Measurements from ENCODE around the gene COBL. TPM values are rescaled to one million over a fixed set of nuclear protein-coding genes. Genes with fewer than 3 reads are reported as not detected.

Gene COBL
- total and polyA plus RNA-seq, 2 of the 4 experiments (the other 2 are of a cell fraction), result under 0.01 TPM; not detected in 1

GRCh38 chr7:51150193-51150592 lies 166.4 kb downstream of the COBL start:
- no peak overlapping the region for H3K27ac ChIP-seq (ENCODE audit: insufficient read depth, low read length)
- no peaks in the 10 kb centered on the region for H4K20me1 ChIP-seq (ENCODE audit: insufficient read depth, low read length)
- no peak overlapping the region for H2AK9ac ChIP-seq (replicated peaks; ENCODE audit: low read depth, low read length, poor library complexity)
- H2BK20ac ChIP-seq (ENCODE audit: low read depth, low read length), result no peak overlapping the region
- CTCF ChIA-PET, result no interaction called here
- BruUV-seq (replicated peaks), result no TSS peak
- H3K9ac ChIP-seq (ENCODE audit: low read depth, low read length), result no peak overlapping the region
- no peak overlapping the region for H2AK5ac ChIP-seq (ENCODE audit: low read depth, low read length)
- WGBS, 2 experiments (ENCODE audit: extremely low coverage in 2 of 2, insufficient read length in 1 of 2), result no CpG with 5 or more reads among the region's 3 CpGs
- no peak overlapping the region for H2BK15ac ChIP-seq (ENCODE audit: low read depth, low read length)
- intact Hi-C loops (cut with micrococcal nuclease), result no loop called here
- H4K8ac ChIP-seq (ENCODE audit: low read depth in 2 of 2, low read length in 2 of 2), result no peak overlapping the region
- dilution Hi-C loops (cut with HindIII; ENCODE audit: low sequenced_read_pairs, unreplicated experiment), result no loop called here
- H3K36me3 ChIP-seq (ENCODE audit: control insufficient read depth, insufficient read depth, low read length), result no peaks in the 10 kb centered on the region
- H3K23ac ChIP-seq (ENCODE audit: low read depth, low read length), result no peak overlapping the region
- H2BK5ac ChIP-seq (ENCODE audit: low read depth, low read length, poor library complexity, severe bottlenecking), result no peak overlapping the region
- H2AFZ ChIP-seq (replicated peaks; ENCODE audit: low read length, poor library complexity), result no peak overlapping the region
- POLR2A ChIA-PET (ENCODE audit: unreplicated experiment), result no interaction called here
- no peak for DNase-seq
- H3K9me1 ChIP-seq (ENCODE audit: insufficient read depth, low read length), result no peaks in the 10 kb centered on the region
- H3K4me1 ChIP-seq (ENCODE audit: control insufficient read depth, insufficient read depth, low read length), result no peaks in the 10 kb centered on the region
- TF ChIP-seq CEBPB (IDR thresholded peaks at IDR 0.05; ENCODE audit: low read depth, low read length) (no peak), MAZ (IDR thresholded peaks at IDR 0.05; ENCODE audit: borderline replicate concordance, low read depth, low read length) (no peak), RCOR1 (IDR thresholded peaks at IDR 0.05; ENCODE audit: insufficient replicate concordance, low read length) (no peak), RFX5 (IDR thresholded peaks at IDR 0.05; ENCODE audit: low read depth, low read length) (no peak), MXI1 (IDR thresholded peaks at IDR 0.05; ENCODE audit: borderline replicate concordance, low read depth, low read length) (no peak), BHLHE40 (IDR thresholded peaks at IDR 0.05; ENCODE audit: low read depth, low read length) (no peak), CHD1 (IDR thresholded peaks at IDR 0.05; ENCODE audit: low read depth, low read length) (no peak), CTCF (conservative IDR thresholded peaks at IDR 0.05; ENCODE audit: low read depth, low read length) (no peak), FOS (IDR thresholded peaks at IDR 0.05; ENCODE audit: low read depth, low read length) (no peak), NFE2L2 (IDR thresholded peaks at IDR 0.05; ENCODE audit: low read depth, low read length) (no peak), MAFK (IDR thresholded peaks at IDR 0.05; ENCODE audit: low read depth, low read length) (no peak)
- H3K4ac ChIP-seq (ENCODE audit: low read depth, low read length), result no peak overlapping the region
- no peak overlapping the region for H3K4me2 ChIP-seq (ENCODE audit: low read depth, low read length)
- H3K79me1 ChIP-seq (ENCODE audit: low read depth in 1 of 2, low read length in 2 of 2), result no peaks in the 10 kb centered on the region
- H3K4me3 ChIP-seq (ENCODE audit: insufficient read depth, low read depth, low read length), result no peak overlapping the region
- H3K18ac ChIP-seq (ENCODE audit: low read depth, low read length), result no peak overlapping the region
- peaks cover 8% of the 10 kb centered on the region for H3K9me3 ChIP-seq (ENCODE audit: control insufficient read depth, insufficient read depth, low read length)
- ATAC-seq (ENCODE audit: low read depth), result no peak
- H3K14ac ChIP-seq (replicated peaks; ENCODE audit: low read depth, low read length), result no peak overlapping the region
- H3K56ac ChIP-seq (ENCODE audit: extremely low read depth, insufficient read depth, low read length), result no peak overlapping the region
- H4K5ac ChIP-seq (ENCODE audit: low read depth, low read length), result no peak overlapping the region
- no peak overlapping the region for H4K91ac ChIP-seq (ENCODE audit: insufficient read depth, low read depth, low read length)
- H3K27me3 ChIP-seq (ENCODE audit: control insufficient read depth, insufficient read depth, low read length), result no peaks in the 10 kb centered on the region
- no peak overlapping the region for H2BK120ac ChIP-seq (ENCODE audit: low read depth, low read length)
- in situ Hi-C loops (cut with MboI; ENCODE audit: low sequenced_read_pairs), result loop anchor here (25.0 kb wide), 1 partner anchor 1013 kb away; no protein-coding TSS in a partner anchor

All from IMR-90 (cell line).